A549 (cell line): ENCODE results near the gene PNLIPRP1. TPM values are rescaled to one million over a fixed set of nuclear protein-coding genes. Genes with fewer than 3 reads are reported as not detected.

Experiments
- ATAC-seq, 2 experiments: fragments of 200-7000 bp in 1 of 2; fragments of >200 bp in 1 of 2; cut with Nextera tagmentation in 1 of 2; cut with Tn5 transposase in 1 of 2; 3 replicates each; pipeline versions ENCODE4 v1.8.0 to v1.9.1; 2018 to 2020; ENCODE audit warnings: mild to moderate bottlenecking in 1 of 2, moderate library complexity in 1 of 2
- CTCF ChIA-PET: fragments of 300-600 bp; sonication (Branson Sonifier 250); formaldehyde crosslinking; extraction: SDS; loops from one replicate; lab custom pipeline; 2021; ENCODE audit warnings: antibody characterized with exemption, inconsistent platforms; lab: Yijun Ruan, JAX
- POLR2A ChIA-PET: fragments of 350-600 bp; formaldehyde crosslinking; extraction: SDS; loops from one replicate; lab custom pipeline; 2021; ENCODE audit warnings: antibody characterized with exemption, inconsistent platforms; lab: Yijun Ruan, JAX
- DNase-seq, 2 experiments: peaks; one replicate each; pipeline versions ENCODE4 v3.0.0 to v3.0.0-alpha.2; 2011 to 2016; ENCODE audit warnings: low read depth in 1 of 2, low spot score in 1 of 2
- FAIRE-seq: peaks from 2 replicates; lab custom pipeline; 2011; peaks lifted over from hg19 to GRCh38; lab: Jason Lieb, UNC
- H3K27ac ChIP-seq, 2 experiments: fragments of >200 bp; sonication (Bioruptor Twin); formaldehyde crosslinking; 3 replicates each; pipeline ENCODE4 v1.5.1; 2016 to 2017
- H3K4me1 ChIP-seq: fragments of >200 bp; sonication (Bioruptor Twin); formaldehyde crosslinking; 3 replicates; pipeline ENCODE4 v1.6.1; 2016
- H3K4me2 ChIP-seq: fragments of >200 bp; sonication (Bioruptor Twin); formaldehyde crosslinking; 3 replicates; pipeline ENCODE4 v1.6.1; 2016
- H3K4me3 ChIP-seq: fragments of >200 bp; sonication (Bioruptor Twin); formaldehyde crosslinking; 3 replicates; pipeline ENCODE4 v1.5.1; 2016
- H3K9me3 ChIP-seq: fragments of >200 bp; sonication (Bioruptor Twin); formaldehyde crosslinking; 3 replicates; pipeline ENCODE4 v1.6.1; 2016
- BCL3 ChIP-seq: fragments of >200 bp; sonication (Bioruptor Twin); formaldehyde crosslinking; IDR thresholded peaks from 3 replicates; pipeline ENCODE4 v1.6.1; 2016
- CBX2 ChIP-seq: fragments of 200-600 bp; sonication (generic); IDR thresholded peaks from 2 replicates; pipeline ENCODE4 v1.6.1; 2016; ENCODE audit warnings: low read depth, mild to moderate bottlenecking, borderline replicate concordance
- E2F6 ChIP-seq: IDR thresholded peaks from 2 replicates; pipeline ENCODE4 v1.6.1; 2012; ENCODE audit warnings: low read depth, borderline replicate concordance
- EHMT2 ChIP-seq: fragments of 200-600 bp; sonication (generic); IDR thresholded peaks from 2 replicates; pipeline ENCODE4 v1.6.1; 2016; ENCODE audit warnings: antibody characterized with exemption, low read depth, mild to moderate bottlenecking, moderate library complexity
- EP300 ChIP-seq, 2 experiments: fragments of >200 bp; sonication (Bioruptor Twin); formaldehyde crosslinking; IDR thresholded peaks; 2 replicates in 1 of 2; 3 replicates in 1 of 2; pipeline ENCODE4 v1.6.1; 2016 to 2017
- FOSB ChIP-seq: fragments of 250-450 bp; sonication (Bioruptor Pico); IDR thresholded peaks from 2 replicates; pipeline ENCODE4 v1.5.0; 2020; ENCODE audit warnings: mild to moderate bottlenecking, moderate library complexity
- NR3C1 ChIP-seq: fragments of >200 bp; sonication (Bioruptor Twin); formaldehyde crosslinking; IDR thresholded peaks from 3 replicates; pipeline ENCODE4 v1.6.1; 2017
- PBX3 ChIP-seq: IDR thresholded peaks from 2 replicates; pipeline ENCODE4 v1.6.1; 2012
- PHF8 ChIP-seq: fragments of 200-600 bp; sonication (generic); IDR thresholded peaks from 2 replicates; pipeline ENCODE4 v1.6.1; 2016; ENCODE audit warnings: low read depth, mild to moderate bottlenecking, antibody characterized with exemption, moderate library complexity, borderline replicate concordance
- POLR2A ChIP-seq: IDR thresholded peaks from 2 replicates; pipeline ENCODE4 v1.6.1; 2012; ENCODE audit warnings: mild to moderate bottlenecking, low read length
- POLR2AphosphoS2 ChIP-seq: conservative IDR thresholded peaks from 2 replicates; pipeline ENCODE4 v1.6.1; 2012; ENCODE audit warnings: low read length, improper control_type of control experiment, inconsistent platforms
- RAD21 ChIP-seq, 2 experiments: fragments of >200 bp in 1 of 2; sonication (Bioruptor Twin) in 1 of 2; formaldehyde crosslinking in 1 of 2; IDR thresholded peaks in 1 of 2; conservative IDR thresholded peaks in 1 of 2; 2 replicates in 1 of 2; 3 replicates in 1 of 2; pipeline ENCODE4 v1.6.1; 2012 to 2018; ENCODE audit warnings: inconsistent platforms in 1 of 2
- RNF2 ChIP-seq: fragments of 200-600 bp; sonication (generic); IDR thresholded peaks from 2 replicates; pipeline ENCODE4 v1.6.1; 2016; ENCODE audit warnings: low read depth, mild to moderate bottlenecking, antibody characterized with exemption, moderate library complexity, borderline replicate concordance
- SMC3 ChIP-seq: fragments of >200 bp; sonication (Bioruptor Twin); formaldehyde crosslinking; IDR thresholded peaks from 3 replicates; pipeline ENCODE4 v1.6.1; 2018; ENCODE audit warnings: inconsistent platforms
- SREBF2 ChIP-seq: fragments of 450-650 bp; IDR thresholded peaks from 2 replicates; pipeline ENCODE4 v1.6.1; 2014; ENCODE audit warnings: mild to moderate bottlenecking, moderate library complexity
- TFCP2L1 ChIP-seq: fragments of 250-450 bp; sonication (Bioruptor Pico); IDR thresholded peaks from 2 replicates; pipeline ENCODE4 v1.5.0; 2021; ENCODE audit warnings: mild to moderate bottlenecking
- TP53 ChIP-seq: fragments of 250-450 bp; sonication (Bioruptor Pico); IDR thresholded peaks from 2 replicates; pipeline ENCODE4 v1.5.0; 2021; ENCODE audit warnings: mild to moderate bottlenecking, moderate library complexity
- ZFP36 ChIP-seq: fragments of 450-650 bp; IDR thresholded peaks from 2 replicates; pipeline ENCODE4 v1.6.1; 2014; ENCODE audit warnings: borderline replicate concordance; ENCODE audit not compliant: partially characterized antibody
- WGBS: methylation state at CpG from one replicate; pipeline ENCODE4 v1.1.6; 2017; ENCODE audit errors: missing lambda C conversion rate; 5-methylcytosine and 5-hydroxymethylcytosine counted together
- polyA plus RNA-seq, 4 experiments: library from polyadenylated mRNA; depleted of rRNA in 3 of 4; stranded (reverse); fragments of >200 nt; fragmentation: RNase III in 1 of 4; extraction: RNeasy Plus Mini Kit Qiagen cat#74134 plus additional on column Dnase treatment in 1 of 4; gene quantifications; 2 replicates in 3 of 4; 3 replicates in 1 of 4; pipeline ENCODE4 v1.2.3, GENCODE V29; 2011 to 2017
- TF ChIP-seq, protein P1 (sequence below): fragments of 450-650 bp; IDR thresholded peaks from 2 replicates; pipeline ENCODE4 v1.6.1; 2014; ENCODE audit warnings: antibody characterized with exemption
- TF ChIP-seq, protein P2 (sequence below): fragments of >200 bp; sonication (Bioruptor Twin); formaldehyde crosslinking; IDR thresholded peaks from 2 replicates; pipeline ENCODE4 v1.6.1; 2016
- TF ChIP-seq, protein P3 (sequence below): IDR thresholded peaks from 2 replicates; pipeline ENCODE4 v1.6.1; 2012

The PNLIPRP1 gene
- polyA plus RNA-seq, 2 of the 4 experiments (the other 2 are of a cell fraction) = not detected

DNA sequence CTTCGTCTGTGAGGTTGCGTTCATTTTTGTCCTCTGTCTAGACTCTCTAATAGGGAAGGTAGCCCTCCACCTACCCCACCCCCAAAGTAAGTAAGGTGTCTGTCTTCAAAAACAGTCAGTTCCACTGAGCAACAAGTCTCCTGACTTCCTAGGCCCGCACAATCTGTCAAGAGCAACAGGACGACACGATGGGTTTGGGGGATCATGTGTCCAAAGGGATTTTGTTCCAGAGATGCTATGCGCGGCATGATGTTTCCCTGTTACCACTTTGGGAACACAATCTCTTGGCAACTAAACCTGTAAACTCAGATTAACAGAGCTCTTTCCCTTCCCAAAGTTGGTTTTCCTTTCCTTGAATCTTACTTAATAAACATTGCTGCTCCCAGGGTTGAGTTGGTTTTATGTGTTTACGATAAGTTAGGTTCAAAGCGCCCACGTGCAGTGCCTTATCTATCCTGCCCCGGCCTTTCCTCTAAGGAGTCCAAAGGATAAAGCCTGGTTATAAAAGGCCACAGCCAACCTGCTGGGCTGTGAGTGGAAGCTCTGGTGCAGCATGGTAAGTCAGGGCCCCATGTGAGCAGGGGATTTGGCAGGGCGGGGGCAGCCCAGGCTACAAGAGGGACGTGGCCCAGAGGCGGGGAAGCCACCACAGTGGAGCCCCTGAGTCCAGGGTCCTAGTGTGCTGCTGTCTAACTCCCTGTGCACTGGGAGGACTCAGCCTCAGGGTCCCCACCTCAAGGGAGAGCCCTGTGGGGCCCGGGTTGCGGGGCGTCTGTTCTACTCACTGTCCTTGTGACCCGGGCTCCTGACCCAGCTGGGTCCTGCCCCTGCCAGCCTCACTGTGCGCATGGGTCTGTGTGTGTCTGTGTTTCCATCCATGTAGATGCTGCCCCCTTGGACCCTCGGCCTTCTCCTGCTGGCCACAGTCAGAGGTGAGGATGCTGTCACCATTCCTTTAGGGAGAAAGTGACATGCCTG, 30.0 kb downstream of the PNLIPRP1 start, which contains the start of gene PNLIPRP2:
PNLIPRP2 (plus strand) TSS at position 531 of the 978 bp plus-strand sequence.
- CTCF ChIA-PET = interaction anchor here (1.1 kb wide), 1 partner anchor 10 kb away, joined by 3 read pairs; no protein-coding TSS in a partner anchor
- no peak for ATAC-seq

GRCh38 chr10:116621476-116621875, 30.7 kb downstream of the PNLIPRP1 start:
- FAIRE-seq = no peak
- CTCF ChIA-PET = no interaction called here
- no peak overlapping the region for H3K4me2 ChIP-seq
- 46% methylated on average over 8 of the region's 8 CpGs for WGBS
- ATAC-seq = no peak
- POLR2A ChIA-PET = no interaction called here
- DNase-seq = no peak
- no peaks in the 10 kb centered on the region for H3K4me1 ChIP-seq
- no peak overlapping the region for H3K4me3 ChIP-seq
- no peak overlapping the region for H3K27ac ChIP-seq
- no peak for TF ChIP-seq RAD21 (conservative IDR thresholded peaks at IDR 0.05 in 1 of 2, IDR thresholded peaks at IDR 0.05 in 1 of 2)
- no peak for TF ChIP-seq POLR2A
- no peak for TF ChIP-seq TP53 (CRISPR knock-in tag)
- TF ChIP-seq SREBF2 = no peak
- TF ChIP-seq ZFP36 = no peak
- TF ChIP-seq NR3C1 = no peak
- TF ChIP-seq BCL3 = no peak
- no peak for TF ChIP-seq PBX3
- TF ChIP-seq, protein P1, sequence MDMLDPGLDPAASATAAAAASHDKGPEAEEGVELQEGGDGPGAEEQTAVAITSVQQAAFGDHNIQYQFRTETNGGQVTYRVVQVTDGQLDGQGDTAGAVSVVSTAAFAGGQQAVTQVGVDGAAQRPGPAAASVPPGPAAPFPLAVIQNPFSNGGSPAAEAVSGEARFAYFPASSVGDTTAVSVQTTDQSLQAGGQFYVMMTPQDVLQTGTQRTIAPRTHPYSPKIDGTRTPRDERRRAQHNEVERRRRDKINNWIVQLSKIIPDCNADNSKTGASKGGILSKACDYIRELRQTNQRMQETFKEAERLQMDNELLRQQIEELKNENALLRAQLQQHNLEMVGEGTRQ = no peak
- TF ChIP-seq POLR2AphosphoS2 = no peak
- TF ChIP-seq EP300 (IDR thresholded peaks at IDR 0.05) = no peak
- no peak for TF ChIP-seq EHMT2
- TF ChIP-seq, protein P2, sequence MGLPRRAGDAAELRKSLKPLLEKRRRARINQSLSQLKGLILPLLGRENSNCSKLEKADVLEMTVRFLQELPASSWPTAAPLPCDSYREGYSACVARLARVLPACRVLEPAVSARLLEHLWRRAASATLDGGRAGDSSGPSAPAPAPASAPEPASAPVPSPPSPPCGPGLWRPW = no peak
- TF ChIP-seq, all 56 proteins: peak for 0
- H3K9me3 ChIP-seq = no peaks in the 10 kb centered on the region

More for the DNA sequence above, 30.0 kb downstream of the PNLIPRP1 start, which contains the start of gene PNLIPRP2:
- 49% methylated on average over 15 of the region's 20 CpGs for WGBS
- H3K4me2 ChIP-seq = no peak within 1 kb of the TSS
- no peak for TF ChIP-seq SMC3
- TF ChIP-seq, protein P3, sequence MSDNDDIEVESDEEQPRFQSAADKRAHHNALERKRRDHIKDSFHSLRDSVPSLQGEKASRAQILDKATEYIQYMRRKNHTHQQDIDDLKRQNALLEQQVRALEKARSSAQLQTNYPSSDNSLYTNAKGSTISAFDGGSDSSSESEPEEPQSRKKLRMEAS = no peak
- TF ChIP-seq FOSB (CRISPR knock-in tag) = no peak
- TF ChIP-seq RNF2 = no peak
- no peak for TF ChIP-seq PHF8
- no peak for TF ChIP-seq SREBF2
- no peak for TF ChIP-seq E2F6
- no peak for TF ChIP-seq TFCP2L1 (CRISPR knock-in tag)
- no peak for TF ChIP-seq CBX2
- no peak within 1 kb of the TSS for H3K27ac ChIP-seq
- no peak for DNase-seq
- H3K4me1 ChIP-seq = no peaks in the 10 kb centered on the region
- no peak for FAIRE-seq
- POLR2A ChIA-PET = no interaction called here
- H3K9me3 ChIP-seq = no peaks in the 10 kb centered on the region
- H3K4me3 ChIP-seq = no peak within 1 kb of the TSS
